Thyroid gland (tissue), 4 donors: ENCODE data around the gene PLEKHF1.

Experiments
- CTCF ChIP-seq, 6 experiments: fragments of 200-600 bp in 3 of 6; fragments of 450-650 bp in 3 of 6; sonication (generic) in 3 of 6; IDR thresholded peaks; one replicate each; pipeline ENCODE4 v1.5.1; 2016 to 2019; ENCODE audit warnings: antibody characterized with exemption in 6 of 6, mild to moderate bottlenecking in 2 of 6, inconsistent platforms in 1 of 6, moderate library complexity in 1 of 6
- POLR2A ChIP-seq, 2 donors: fragments of 450-650 bp; IDR thresholded peaks; one replicate each; pipeline ENCODE4 v1.6.1; 2017; ENCODE audit warnings: antibody characterized with exemption in 2 of 2, mild to moderate bottlenecking in 2 of 2, moderate library complexity in 1 of 2

- TF ChIP-seq CTCF (IDR thresholded peaks at IDR 0.05) (no peak), POLR2A (IDR thresholded peaks at IDR 0.05) (no peak)
Observed at GRCh38 chr19:29676586-29676985, 11.3 kb downstream of the PLEKHF1 start.
